Keratinocyte (primary cell): ENCODE data around the gene SPANXB1.

Experiments used
- EZH2 ChIP-seq: IDR thresholded peaks from one replicate; pipeline ENCODE4 v1.6.1; 2012; ENCODE audit warnings: inconsistent platforms, mild to moderate bottlenecking, low read length, moderate library complexity
- TF ChIP-seq, protein P1 (sequence below), 3 experiments: IDR thresholded peaks in 1 of 3; conservative IDR thresholded peaks in 1 of 3; optimal IDR thresholded peaks in 1 of 3; 2 replicates in 2 of 3; 3 replicates in 1 of 3; pipeline versions ENCODE3 to v1.5.1; 2011; ENCODE audit warnings: low read length in 3 of 3, mild to moderate bottlenecking in 3 of 3, moderate library complexity in 2 of 3, control low read depth in 1 of 3, inconsistent platforms in 1 of 3; ENCODE audit not compliant: insufficient read depth in 2 of 3; ENCODE audit errors: extremely low read depth in 1 of 3

DNA sequence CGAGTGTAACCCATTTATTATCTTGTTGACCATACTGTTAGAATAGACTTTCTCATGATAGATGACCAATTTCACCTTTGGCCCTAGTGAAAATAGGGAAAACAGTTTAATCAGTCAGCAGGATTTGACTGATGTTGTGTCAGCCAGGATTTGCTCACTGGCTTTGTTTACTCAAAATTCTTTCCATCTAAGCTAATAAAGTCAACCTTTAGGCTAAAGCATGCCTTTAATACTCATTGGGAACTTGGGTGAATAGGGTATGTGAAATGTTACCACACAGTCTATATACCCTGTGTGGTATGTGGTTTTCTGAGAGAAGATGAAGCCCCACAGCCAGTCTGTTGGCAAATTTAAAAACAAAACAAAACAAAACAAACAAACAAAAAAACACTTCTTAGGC is 18.7 kb upstream of the SPANXB1 start:
- TF ChIP-seq, protein P1, sequence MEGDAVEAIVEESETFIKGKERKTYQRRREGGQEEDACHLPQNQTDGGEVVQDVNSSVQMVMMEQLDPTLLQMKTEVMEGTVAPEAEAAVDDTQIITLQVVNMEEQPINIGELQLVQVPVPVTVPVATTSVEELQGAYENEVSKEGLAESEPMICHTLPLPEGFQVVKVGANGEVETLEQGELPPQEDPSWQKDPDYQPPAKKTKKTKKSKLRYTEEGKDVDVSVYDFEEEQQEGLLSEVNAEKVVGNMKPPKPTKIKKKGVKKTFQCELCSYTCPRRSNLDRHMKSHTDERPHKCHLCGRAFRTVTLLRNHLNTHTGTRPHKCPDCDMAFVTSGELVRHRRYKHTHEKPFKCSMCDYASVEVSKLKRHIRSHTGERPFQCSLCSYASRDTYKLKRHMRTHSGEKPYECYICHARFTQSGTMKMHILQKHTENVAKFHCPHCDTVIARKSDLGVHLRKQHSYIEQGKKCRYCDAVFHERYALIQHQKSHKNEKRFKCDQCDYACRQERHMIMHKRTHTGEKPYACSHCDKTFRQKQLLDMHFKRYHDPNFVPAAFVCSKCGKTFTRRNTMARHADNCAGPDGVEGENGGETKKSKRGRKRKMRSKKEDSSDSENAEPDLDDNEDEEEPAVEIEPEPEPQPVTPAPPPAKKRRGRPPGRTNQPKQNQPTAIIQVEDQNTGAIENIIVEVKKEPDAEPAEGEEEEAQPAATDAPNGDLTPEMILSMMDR (optimal IDR thresholded peaks at IDR 0.05 in 1 of 3, IDR thresholded peaks at IDR 0.05 in 1 of 3, conservative IDR thresholded peaks at IDR 0.05 in 1 of 3; ENCODE audit: extremely low read depth in 1 of 3, insufficient read depth in 2 of 3, low read length in 3 of 3): no peak
- TF ChIP-seq EZH2: no peak
